Uterus (tissue), 2 donors: ENCODE results near the gene HOXD8.

ENCODE experiments used
- CTCF ChIP-seq, 4 experiments: fragments of 200-600 bp in 2 of 4; fragments of 450-650 bp in 2 of 4; sonication (generic) in 2 of 4; IDR thresholded peaks; one replicate each; pipeline ENCODE4 v1.5.1; 2016 to 2019; ENCODE audit warnings: antibody characterized with exemption in 4 of 4, mild to moderate bottlenecking in 2 of 4, moderate library complexity in 1 of 4
- POLR2A ChIP-seq, 2 donors: fragments of 450-650 bp; IDR thresholded peaks; one replicate each; pipeline ENCODE4 v1.6.1; 2016; ENCODE audit warnings: antibody characterized with exemption in 2 of 2, mild to moderate bottlenecking in 1 of 2, moderate library complexity in 1 of 2

GRCh38 chr2:176154576-176155252 lies 25.2 kb downstream of the HOXD8 start:
- TF ChIP-seq CTCF (IDR thresholded peaks at IDR 0.05) (no peak), POLR2A (IDR thresholded peaks at IDR 0.05) (no peak)
